NCI-H345 (cell line): ENCODE data around the gene TMEM72.
"Not testable (repeated sequence)": the region's sequence is repeated elsewhere in the genome, so short reads cannot be mapped to it uniquely, and the experiment has no call there.

ENCODE experiments used
- DNase-seq: peaks from one replicate; lab custom pipeline; 2025; lab: John Stamatoyannopoulos, UW

TMEM72 gene

DNA sequence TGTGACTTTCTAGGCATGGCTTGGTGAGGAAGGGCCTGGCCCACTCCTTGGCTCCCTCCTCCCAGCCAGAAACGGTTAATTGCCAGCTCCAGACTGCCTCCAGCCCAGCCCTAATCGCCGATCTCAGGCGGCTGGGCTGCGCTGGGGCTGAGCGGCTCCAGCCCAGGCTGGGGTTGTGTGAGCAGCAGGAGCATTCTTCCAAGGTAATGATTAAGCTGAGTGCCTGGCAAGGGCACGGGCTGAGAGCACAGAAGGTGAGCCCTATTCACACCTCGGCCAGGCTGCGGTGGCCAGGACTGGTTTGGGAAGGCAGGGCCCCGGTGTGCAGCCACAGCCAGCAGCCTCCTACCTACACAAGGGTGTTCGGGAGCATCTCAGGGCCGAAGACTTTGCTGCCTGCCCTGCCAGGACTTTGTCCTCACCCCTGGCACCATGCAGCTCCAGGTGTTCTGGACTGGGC is at the start of gene TMEM72:
Gene TMEM72, plus strand, starts transcription at position 257 of the 460 bp plus-strand sequence. Its CDS starts 176 bp downstream, at position 433.
- DNase-seq: no peak

DNA sequence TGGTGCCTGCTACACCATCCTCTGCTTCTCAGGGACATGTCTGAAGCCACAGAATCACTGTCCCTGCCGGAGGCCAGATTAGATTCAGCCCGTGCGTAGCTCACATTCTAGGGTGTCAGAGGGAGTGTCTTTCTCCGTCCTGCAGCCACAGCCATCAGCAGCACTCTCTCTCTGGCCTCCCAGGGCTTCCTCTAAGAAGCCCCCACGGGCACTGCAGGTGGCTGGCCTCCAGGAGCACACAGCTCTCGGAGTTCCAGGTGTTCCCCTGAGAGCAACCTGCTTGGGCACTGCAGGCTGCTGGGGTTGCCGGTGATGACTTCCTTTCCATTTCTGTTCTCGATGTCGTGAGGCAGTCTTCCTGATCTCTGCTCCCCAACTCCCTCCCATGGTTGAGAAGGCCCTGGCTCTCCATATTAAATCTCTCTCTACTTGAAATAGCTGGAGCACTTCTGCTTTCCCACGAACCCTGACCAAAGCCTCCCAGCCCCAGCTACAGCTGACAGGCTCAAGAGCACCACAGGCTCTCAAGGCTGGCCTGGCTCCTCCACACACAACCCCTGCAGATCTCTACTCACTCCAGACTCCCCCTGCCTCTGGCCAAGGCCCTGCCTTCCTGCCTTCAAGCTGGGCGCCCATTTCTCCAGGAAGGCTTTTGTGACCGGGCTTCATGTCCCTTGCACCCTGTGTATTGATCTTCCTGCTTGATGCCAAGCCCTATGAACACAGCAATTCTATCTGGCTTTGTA is 49.0 kb upstream of the TMEM72 start:
- no peak for DNase-seq

DNA sequence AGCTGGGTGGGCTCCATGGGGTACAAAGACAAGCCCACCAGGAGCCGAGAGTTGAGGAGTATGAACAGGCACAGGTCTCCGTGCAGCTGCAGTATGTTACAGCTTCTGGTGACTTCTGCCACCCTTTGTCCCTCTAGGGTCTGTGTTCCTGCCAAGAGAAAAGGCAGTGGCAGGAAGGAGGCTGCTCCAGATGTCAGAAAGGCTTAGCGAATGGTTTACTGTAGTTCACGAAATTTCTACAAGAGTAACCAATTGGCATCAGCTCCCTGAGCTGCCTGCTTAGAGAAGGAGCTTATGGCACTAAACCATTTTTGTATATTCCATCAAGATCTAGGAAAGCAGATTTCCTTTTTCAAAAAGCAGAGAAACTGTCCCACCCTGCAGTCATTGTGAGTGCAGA is 48.2 kb upstream of the TMEM72 start:
- DNase-seq: no peak

DNA sequence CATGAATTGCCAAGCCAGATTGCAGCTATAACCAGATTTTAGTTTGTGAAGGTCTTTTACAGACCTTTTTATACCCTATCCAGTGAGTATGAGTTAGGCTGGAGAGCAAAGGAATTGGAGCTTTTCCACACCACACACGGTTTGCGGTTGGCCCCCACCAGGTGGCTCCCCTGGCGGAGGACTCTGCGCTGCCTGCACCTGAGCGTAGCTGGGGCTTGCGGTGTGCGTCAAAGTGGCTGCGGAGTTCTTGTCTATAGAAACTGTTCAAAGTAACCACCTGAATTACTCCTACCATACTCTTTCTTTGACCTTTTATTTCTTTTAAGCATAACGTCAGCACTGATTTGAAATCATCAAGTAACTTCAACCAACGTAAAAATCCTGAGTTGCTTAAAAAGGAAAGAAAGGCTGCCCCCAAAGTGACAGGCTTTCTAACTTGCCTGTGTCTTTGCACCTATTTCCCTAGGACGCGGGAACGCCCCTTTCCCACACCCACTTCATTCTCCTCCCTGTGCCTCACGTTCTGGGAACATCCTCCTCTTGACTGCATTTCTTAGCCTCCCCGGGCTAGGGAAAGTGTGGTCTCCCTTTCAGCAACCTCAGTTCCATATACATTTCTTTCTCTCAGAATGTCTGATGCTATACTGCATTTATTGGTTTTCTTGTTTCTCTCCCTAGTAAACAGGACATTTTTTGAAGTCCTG is 47.6 kb upstream of the TMEM72 start:
- DNase-seq: no peak

DNA sequence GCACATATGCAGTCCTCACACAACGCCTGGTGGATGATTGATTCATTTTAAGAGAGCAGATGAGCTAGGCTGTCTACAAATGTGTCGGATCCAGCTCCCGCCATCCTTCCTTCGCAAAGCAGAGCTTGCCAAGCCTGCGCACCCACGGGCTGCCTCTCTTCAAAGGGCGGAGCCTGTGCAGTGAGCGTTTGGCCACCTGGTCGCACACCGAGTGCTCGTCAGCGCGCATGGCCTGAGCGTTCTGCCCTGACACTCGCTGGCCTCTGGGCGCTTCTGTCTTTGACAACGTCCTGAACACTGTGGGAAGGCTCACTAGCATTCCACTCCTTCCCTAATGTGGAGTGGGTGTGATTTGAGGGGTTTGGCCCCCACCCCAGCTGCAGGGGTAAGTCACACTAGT is 47.1 kb upstream of the TMEM72 start:
- peak; percentile 7 for DNase-seq

DNA sequence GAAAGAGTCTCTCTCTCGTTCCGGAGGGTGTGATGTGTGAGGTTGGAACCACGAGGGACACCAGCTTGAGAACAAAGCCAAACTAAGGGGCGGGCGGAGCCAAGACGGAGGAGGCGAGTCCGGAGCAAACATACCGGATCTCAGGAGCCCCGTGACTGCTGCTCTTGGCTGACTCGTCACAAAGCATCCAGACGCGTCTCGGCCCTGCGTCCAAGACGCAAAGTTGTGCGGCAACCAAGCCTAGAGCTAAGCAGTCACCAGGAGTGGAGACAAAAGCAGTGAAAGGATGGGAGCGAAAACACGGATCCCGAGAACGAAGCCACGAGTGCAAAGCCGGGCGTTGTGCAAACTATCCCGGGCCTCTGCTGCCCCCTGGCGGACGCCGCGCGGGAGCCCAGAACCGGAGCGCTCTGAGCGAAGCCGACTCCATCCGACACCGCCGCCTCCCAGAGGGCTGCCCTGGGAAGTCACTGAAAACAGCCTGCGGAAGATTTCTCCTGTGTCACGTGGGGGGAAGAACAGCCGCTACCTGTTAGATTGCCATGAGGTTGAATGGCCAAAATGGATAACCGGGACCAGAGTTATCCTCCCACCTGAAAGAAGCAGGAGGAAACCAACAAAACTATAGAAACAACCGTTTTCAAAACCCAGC is 46.4 kb upstream of the TMEM72 start:
- peak; percentile 55 for DNase-seq

DNA sequence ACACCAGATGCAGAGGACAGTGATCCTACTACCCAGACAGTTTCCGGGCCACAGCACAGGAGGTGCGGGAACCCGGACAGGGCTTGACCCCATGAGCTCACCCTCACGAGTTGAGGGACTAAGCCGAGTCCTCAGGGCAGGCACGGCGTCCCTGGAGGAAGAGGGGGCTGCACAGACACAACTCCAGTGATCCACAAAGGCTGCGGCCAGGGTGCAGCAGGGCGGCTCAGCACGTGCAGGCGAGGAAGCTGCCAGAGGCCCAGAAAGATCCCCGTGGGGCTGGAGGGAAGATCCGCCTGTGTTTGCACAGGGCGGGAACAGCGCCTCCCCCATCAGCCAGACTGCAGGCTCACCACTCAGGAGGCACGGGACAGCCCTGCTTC is 45.9 kb upstream of the TMEM72 start:
- no peak for DNase-seq

DNA sequence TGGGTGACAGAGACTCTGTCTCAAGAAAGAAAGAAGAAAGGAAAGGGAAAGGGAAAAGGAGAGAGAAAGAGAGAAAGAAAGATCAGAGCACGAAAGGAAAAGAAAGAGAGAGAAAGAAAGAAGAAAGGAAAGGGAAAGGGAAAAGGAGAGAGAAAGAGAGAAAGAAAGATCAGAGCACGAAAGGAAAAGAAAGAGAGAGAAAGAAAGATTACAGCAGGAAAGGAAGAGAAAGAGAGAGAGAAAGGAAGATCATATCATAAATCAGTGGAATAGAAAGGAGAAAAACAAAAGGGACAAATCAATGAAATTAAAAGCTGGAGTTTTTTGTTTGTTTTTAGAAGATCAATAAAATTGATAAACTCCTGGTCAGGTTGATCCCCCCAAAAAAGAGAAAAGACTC is 44.8 kb upstream of the TMEM72 start:
- DNase-seq: not testable (repeated sequence)

DNA sequence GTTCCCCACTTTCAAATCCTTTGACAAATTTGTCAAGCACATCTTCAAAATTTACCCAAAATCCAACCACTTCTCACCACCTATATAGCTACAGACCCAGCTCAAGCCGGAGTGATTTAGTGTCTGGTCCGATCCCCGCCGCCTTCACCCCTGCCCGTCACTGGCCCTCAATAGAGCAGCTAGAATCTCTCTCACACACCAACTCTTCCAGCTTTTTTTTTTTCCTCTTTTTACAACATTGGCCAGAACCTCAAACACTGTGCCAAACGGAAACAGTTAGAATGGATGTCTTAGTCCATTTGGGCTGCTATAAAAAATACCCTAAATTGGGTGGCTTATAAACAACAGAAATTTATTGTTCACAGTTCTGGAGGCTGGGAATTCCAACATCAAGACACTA is 41.1 kb upstream of the TMEM72 start:
- DNase-seq: no peak

DNA sequence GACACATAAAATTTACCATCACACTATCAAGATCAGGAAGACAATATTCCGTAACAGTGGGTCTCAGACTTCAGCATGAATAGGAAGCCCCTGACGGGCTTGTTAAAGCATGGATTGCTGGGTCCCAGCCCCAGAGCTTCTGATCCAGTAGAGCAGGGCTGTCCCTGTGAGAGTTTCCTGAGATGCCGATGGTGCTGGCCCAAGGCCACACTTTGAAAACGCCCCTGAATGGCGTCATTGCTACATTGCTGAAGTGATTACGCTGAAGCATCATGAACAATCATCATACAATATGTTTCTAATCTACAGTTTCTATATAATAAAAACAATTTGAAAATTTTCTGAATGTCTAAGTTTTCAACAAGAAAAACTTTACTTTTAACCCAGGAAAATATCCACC is 38.0 kb upstream of the TMEM72 start:
- DNase-seq: no peak

DNA sequence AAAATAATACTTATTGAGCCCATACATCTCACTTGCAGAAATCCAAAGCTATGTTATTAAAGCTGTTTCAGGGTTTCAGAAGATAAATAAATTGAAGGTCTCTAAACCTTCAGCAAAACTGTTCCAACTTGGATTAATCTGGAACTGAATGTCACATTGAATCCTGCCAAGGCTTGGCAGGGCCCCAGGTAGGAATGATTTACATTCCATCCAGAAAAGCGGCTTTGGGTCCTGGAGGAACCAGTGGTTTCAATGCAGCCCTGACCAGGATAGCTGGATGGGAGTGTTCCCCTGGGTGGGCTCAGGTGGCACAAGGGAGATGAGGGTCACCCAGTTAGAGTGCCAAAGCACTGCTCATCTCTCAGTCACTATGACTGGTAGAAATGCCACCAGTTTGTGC is 37.0 kb upstream of the TMEM72 start:
- DNase-seq: no peak

DNA sequence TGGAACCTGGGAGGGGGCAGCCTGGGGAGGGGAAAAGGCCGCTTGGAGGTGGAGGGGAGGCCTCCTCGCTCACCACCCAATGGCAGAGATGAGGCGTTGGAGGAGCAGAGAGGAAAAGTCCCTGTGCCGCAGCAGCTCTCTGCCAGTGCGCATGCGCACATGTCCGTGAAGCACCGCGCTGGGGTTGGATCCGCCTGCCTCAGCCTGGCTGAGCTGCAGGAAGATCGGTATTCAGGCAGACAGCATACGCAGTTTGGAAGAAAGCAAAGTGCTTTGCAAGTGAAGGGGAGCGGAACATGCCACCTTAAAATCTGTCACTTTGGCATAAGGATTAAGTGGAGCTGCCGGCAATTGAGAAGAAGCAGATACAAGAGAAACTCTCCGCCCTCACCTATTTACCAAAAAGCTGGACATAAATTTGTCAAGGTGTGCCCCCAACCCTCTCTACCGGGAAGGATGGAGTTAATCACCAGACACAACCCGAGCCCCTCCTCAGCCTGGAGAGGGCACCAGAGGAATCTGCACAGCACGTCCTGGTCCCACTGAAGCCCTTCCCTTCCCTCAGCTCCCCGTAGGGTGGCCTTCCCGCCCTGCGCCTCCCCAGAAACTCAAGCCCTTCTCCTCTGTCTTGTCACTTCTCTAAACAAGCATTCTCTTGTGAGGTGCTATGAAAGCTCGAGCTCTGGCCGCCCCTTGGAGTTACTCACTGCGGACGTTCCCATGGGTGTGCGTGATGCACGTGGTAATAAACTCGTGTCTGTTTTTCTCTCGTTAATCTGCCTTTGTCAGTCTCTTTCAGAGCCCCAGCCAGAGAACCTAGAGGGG is 32.2 kb upstream of the TMEM72 start:
- peak; percentile 50 for DNase-seq

DNA sequence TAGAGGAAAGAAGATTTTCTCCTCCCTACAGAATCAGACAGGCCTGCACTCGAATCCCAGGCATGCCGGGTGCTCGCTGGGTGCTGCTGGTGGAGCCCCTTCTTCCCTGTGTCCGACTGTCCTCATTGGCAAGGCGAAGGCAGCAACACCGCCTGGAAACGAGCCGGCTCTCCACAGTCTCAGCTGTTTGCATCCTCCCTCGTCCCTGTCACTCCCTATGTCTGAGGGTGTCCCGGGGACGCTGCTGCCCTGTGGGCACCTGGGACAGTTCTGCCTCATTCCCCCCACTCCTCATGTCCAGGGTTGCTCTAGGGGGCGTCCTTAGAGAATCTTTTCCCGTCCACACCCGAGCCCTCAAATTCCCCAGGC is 31.6 kb upstream of the TMEM72 start:
- DNase-seq: no peak

DNA sequence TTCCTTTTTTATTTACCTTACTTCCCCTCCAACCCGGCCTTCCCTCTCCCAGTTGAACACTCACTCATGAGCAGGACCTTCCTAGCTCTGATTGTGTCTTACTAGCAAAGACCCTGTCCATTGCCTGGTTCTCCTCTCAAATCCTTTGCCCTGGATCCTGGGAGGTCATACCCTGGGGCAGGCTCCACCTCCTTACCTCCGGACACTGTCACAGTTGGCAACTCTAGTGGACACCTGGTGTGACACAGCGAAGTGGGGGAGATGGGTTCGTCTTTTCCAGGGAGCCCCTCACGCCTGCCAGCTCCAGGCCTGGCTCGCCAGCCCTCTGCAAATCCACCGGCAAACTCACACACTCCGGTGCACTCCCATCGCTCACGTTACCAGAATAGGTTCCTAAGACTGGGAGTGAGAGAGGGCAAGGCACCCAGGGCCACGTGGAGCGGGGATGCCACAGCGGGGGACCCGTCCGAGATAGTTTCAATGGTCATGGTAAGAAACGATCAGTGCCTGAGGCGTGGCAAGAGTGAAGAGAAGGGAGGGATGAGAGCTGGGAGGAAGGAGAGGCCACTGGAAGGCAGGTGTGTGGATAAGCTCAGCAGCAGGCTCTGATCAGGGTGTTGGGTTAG is 30.9 kb upstream of the TMEM72 start:
- no peak for DNase-seq

DNA sequence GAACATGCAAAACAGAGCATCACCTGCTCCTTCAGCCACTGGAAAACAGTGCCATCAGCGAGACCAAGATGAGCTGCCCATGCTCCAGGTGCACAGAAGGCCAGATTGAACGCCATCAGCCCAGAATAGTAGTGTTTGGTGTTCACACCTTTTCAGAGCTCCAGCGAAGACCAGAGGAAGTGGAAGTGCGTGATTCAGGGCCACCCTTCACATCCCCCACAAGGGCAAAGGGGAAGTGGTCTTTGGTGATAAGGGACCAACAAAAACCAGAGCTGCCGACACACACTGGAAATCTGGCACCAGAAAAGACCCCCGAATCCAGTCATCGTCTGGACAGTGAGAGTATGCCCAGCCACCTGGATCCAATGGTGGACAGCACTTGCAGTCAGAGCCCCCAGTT is 29.5 kb upstream of the TMEM72 start:
- no peak for DNase-seq

DNA sequence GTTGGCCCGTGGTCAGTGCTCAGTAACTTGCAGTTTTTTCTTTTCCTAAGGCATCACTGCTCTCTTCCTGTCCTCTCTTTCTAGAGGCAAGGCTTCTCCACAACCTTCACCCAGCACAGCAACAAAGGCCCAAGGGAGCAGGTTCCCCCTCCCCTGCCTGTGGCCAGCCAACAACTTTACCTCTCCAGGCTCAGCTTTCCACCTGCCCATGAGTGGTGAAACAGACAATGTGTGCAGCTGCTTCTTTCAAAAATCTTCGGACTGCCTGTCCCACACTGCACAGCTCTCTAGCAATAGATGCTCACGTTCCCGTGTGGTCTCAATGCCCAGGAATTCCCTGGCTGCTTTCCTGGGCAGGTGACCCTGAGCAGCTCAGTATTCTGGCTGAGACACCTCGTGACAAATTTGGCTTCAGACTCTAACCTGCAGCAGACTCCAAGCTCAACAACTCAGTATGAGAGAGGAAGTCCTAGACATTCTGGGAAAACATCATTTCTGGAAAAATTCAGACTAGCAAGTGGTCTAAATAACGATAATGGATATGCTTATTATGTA is 28.9 kb upstream of the TMEM72 start:
- DNase-seq: no peak

DNA sequence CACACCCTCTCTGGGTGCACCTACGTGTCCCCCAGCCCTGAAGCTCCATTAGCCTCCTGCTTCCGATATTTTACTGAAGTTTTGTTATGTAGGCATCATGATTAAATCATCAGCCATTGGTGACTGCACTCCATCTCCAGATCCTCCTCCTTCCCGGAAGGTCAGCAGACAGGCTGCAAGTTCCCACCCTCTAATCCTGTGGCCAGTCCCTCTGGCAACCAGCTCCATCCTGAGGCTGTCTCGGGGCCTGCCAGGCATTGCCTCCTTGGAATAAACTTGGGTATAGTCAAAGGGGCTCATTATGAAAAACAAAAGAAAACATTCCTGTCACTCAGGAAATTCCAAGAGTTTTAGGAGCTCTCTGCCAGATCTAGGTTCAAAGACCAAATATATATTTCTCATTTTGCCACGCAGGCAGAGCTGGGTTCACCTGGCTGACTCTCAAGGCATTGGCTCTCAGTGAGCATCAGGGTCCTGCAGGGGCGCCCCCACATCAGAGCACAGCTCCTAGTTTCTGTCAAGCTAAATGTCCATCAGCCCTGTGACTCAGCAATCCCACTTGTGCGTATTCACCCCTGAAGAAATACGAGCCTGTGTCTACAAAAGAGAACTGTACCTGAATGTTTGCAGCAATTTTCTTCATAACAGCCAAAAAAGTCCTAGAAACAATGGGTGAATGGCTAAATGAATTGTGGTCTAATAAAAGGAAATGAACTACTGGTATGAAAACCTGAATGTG is 27.4 kb upstream of the TMEM72 start:
- DNase-seq: no peak

DNA sequence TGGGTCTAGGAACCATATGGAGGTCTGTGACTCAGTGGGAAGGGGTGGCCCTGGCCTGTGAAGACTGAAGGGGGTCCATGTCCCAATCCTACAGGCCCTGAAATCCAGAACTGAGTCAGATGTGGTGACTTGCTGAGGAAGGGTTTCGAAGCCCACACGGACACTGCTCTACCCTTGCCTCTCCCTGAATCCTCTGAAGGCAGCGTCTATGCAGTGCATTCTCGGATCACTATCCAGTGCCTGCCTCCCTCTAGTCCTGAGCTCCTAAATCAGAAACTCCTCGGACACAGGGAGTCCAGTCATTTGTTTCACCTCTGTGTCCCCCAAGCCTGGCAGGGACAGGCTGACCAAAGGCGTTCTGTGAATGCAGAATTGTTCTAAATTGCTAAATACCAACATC is 25.4 kb upstream of the TMEM72 start:
- DNase-seq: no peak

DNA sequence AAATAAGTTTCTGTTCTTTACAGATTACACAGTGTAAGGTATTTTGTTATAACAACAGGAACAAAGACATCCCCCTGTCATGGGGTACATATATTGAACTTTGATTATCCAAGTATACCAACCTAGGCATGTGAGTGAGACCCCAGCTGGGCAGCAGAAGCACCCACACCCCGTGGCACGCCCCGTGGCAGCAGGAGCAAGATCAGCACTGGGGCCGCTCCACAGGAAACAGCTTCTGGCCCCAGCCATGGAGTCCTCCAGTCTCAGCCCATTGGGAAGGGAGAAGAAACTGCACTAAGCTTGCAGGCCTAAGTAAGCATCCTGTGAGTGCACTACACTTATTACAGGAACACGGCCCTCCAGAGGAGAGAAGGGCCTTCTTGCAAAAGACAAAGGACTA is 24.2 kb upstream of the TMEM72 start:
- no peak for DNase-seq

DNA sequence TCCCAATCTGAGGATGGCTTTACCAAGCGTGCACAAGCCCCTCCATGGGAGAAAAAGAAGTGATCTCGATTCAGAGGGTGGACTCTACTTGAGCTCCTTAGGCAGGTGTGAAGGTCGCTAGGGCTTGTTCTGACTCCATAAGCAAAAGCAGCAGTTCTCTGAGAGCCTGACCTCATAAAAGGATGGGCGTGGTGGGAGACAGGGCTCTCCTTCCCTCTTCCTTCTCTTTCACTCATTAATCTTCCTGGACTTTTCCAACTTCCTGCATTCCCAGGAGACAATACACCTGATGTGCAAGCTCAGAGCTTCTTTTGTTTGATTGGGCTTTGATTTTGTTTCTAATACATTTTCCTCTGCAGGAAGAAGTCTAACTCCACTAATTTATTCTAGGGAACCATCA is 22.3 kb upstream of the TMEM72 start:
- DNase-seq: no peak

DNA sequence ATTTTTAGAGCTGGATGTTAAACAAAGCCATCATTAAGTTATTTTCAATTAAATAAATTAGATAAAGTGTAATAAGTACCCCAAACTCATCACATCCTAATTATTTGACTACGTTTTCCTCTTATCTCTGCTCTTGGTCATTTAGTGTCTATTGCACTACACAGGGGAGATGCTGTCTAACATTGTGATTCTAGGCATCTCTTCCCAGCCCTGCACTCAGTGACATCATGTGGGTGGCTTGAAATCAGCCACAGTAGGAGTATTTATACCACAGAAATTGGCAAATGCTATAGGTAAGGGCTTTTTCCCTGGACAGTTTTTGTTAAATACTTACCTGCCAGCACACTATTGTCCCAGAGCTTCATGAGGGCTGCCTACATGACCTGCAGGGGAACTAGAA is 21.3 kb upstream of the TMEM72 start:
- no peak for DNase-seq
